ENCODE results near the gene HTR7.

Gene HTR7

GRCh38 chr10:90732581-90732980, 125.3 kb downstream of the HTR7 start:
- DNase-seq: no peak

GRCh38 chr10:90723416-90724068, 134.3 kb downstream of the HTR7 start:
- DNase-seq: no peak

GRCh38 chr10:90722832-90723231, 135.0 kb downstream of the HTR7 start:
- DNase-seq: no peak

- peak; percentile 3 for DNase-seq
These were observed 139.7 kb downstream of the HTR7 start for GRCh38 chr10:90718182-90718581.

GRCh38 chr10:90712529-90712928, 145.3 kb downstream of the HTR7 start:
- DNase-seq: no peak

GRCh38 chr10:90709727-90710126, 148.1 kb downstream of the HTR7 start:
- DNase-seq: no peak

GRCh38 chr10:90707657-90708056, 150.2 kb downstream of the HTR7 start:
- no peak for DNase-seq

- no peak for DNase-seq
These were observed 156.4 kb downstream of the HTR7 start for GRCh38 chr10:90701428-90701827.

- DNase-seq: no peak
These were observed 161.7 kb downstream of the HTR7 start for GRCh38 chr10:90695915-90696676.

All from hematopoietic multipotent progenitor cell treated with erythropoietin and hydrocortisone succinate and interleukin-3 and kit ligand, for 4 days (in vitro differentiated cells).